WTC11 (cell line): ENCODE data around the gene MT1F.

Experiments
- CTCF ChIP-seq: fragments of 200-600 bp; IDR thresholded peaks from 2 replicates; pipeline ENCODE4 v1.8.0; 2022; ENCODE audit warnings: antibody characterized with exemption
- E2F5 ChIP-seq: sonication (generic); formaldehyde crosslinking; IDR thresholded peaks from 2 replicates; pipeline ENCODE4 v1.8.1; 2022; ENCODE audit warnings: mild to moderate bottlenecking, moderate library complexity, missing genetic modification reagents
- GTF2I ChIP-seq: fragments of 250-450 bp; sonication (Bioruptor Pico); conservative IDR thresholded peaks from 2 replicates; pipeline ENCODE4 v1.4.0; 2021; ENCODE audit warnings: mild to moderate bottlenecking
- SMAD4 ChIP-seq: sonication (generic); formaldehyde crosslinking; IDR thresholded peaks from 2 replicates; pipeline ENCODE4 v1.8.0; 2022; ENCODE audit warnings: mild to moderate bottlenecking, missing genetic modification reagents
- SOX15 ChIP-seq: fragments of 250-450 bp; sonication (Bioruptor Pico); IDR thresholded peaks from 2 replicates; pipeline ENCODE4 v1.9.0; 2021; ENCODE audit warnings: mild to moderate bottlenecking
- TEAD4 ChIP-seq: sonication (generic); formaldehyde crosslinking; IDR thresholded peaks from 2 replicates; pipeline ENCODE4 v1.8.0; 2022; ENCODE audit warnings: mild to moderate bottlenecking, missing genetic modification reagents
- ZNF416 ChIP-seq: fragments of 250-450 bp; sonication (Bioruptor Pico); IDR thresholded peaks from 2 replicates; pipeline ENCODE4 v1.9.0; 2021; ENCODE audit warnings: mild to moderate bottlenecking, inconsistent platforms
- TF ChIP-seq, protein P1 (sequence below): sonication (generic); formaldehyde crosslinking; IDR thresholded peaks from 2 replicates; pipeline ENCODE4 v1.8.0; 2022; ENCODE audit warnings: mild to moderate bottlenecking, missing genetic modification reagents
- TF ChIP-seq, protein P2 (sequence below): fragments of 250-450 bp; sonication (Bioruptor Pico); conservative IDR thresholded peaks from 2 replicates; pipeline ENCODE4 v1.9.0; 2021; ENCODE audit warnings: mild to moderate bottlenecking

GRCh38 chr16:56629531-56629930 is 28.2 kb upstream of the MT1F start:
- TF ChIP-seq CTCF = no peak
- TF ChIP-seq, protein P1, sequence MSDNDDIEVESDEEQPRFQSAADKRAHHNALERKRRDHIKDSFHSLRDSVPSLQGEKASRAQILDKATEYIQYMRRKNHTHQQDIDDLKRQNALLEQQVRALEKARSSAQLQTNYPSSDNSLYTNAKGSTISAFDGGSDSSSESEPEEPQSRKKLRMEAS = no peak
- no peak for TF ChIP-seq TEAD4 (CRISPR knock-in tag)
- no peak for TF ChIP-seq ZNF416 (CRISPR knock-in tag)
- TF ChIP-seq E2F5 (CRISPR knock-in tag) = no peak
- TF ChIP-seq GTF2I (CRISPR knock-in tag) = no peak
- TF ChIP-seq, protein P2, sequence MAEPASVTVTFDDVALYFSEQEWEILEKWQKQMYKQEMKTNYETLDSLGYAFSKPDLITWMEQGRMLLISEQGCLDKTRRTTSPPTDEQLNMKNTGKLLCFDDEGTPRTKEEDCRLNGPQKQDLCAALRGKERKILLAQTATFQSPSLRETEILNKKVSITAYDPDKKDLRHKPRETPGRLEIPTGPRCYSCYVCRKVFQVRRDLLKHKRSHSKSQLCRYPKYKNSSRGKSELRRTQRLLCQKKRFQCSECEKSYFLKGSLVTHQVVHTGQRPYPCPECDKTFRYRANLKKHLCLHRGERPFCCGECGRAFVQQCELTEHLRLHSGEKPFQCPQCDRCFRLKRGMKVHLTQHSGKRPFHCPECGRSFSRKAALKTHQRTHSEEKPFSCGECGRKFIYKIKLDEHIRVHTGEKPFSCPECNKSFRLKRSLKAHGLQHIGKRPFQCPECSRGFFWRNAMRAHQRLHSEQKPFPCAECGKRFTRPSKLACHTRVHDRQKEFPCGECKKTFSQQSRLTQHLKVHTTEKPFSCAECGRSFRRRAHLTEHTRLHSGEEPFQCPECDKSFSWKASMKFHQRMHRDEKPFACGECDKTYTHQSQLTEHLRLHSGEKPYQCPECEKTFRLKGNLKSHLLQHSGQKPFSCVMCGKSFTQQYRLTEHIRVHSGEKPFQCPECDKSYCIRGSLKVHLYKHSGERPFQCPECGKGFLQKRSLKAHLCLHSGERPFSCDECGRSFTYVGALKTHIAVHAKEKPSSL (CRISPR knock-in tag) = no peak
- TF ChIP-seq SMAD4 = no peak
- TF ChIP-seq SOX15 (CRISPR knock-in tag) = no peak
